Panc1 (cell line): ENCODE data around the gene PRELID2. TPM values are rescaled to one million over a fixed set of nuclear protein-coding genes. Genes with fewer than 3 reads are reported as not detected.

Experiments used
- ATAC-seq: fragments of 200-7000 bp; cut with Tn5 transposase; 2 replicates; pipeline ENCODE4 v1.9.1; 2020; ENCODE audit warnings: mild to moderate bottlenecking, moderate library complexity
- BruUV-seq: library from RNA; stranded (reverse); fragments of 400-500 nt; replicated peaks from 2 replicates; lab custom pipeline; 2021; lab: Mats Ljungman, UMichigan
- CTCF ChIA-PET: fragments of 300-600 bp; sonication (Branson Sonifier 250); formaldehyde crosslinking; loops from one replicate; lab custom pipeline; 2022; ENCODE audit warnings: antibody characterized with exemption; lab: Charles Lee
- POLR2A ChIA-PET: fragments of 300-600 bp; sonication (Branson Sonifier 250); formaldehyde crosslinking; loops from one replicate; lab custom pipeline; 2022; ENCODE audit warnings: antibody characterized with exemption; lab: Charles Lee
- DNase-seq: peaks from one replicate; pipeline ENCODE4 v3.0.0-alpha.2; 2010; ENCODE audit warnings: low read depth, low spot score
- H3K27ac ChIP-seq: 2 replicates; pipeline ENCODE4 v1.5.1; 2011; ENCODE audit warnings: mild to moderate bottlenecking, low read length, inconsistent platforms
- H3K27me3 ChIP-seq: fragments of 200-500 bp; sonication (Bioruptor generic); 2 replicates; pipeline ENCODE4 v1.6.0; 2014; ENCODE audit warnings: low read length, inconsistent platforms; ENCODE audit not compliant: control insufficient read depth, insufficient read depth
- H3K36me3 ChIP-seq: fragments of 200-500 bp; sonication (Bioruptor generic); 2 replicates; pipeline ENCODE4 v1.5.1; 2014; ENCODE audit warnings: inconsistent platforms, mild to moderate bottlenecking, low read length, moderate library complexity; ENCODE audit not compliant: control insufficient read depth, insufficient read depth
- H3K4me1 ChIP-seq: 2 replicates; pipeline ENCODE4 v1.5.1; 2011; ENCODE audit warnings: inconsistent platforms, mild to moderate bottlenecking, low read length, moderate library complexity; ENCODE audit not compliant: control insufficient read depth, insufficient read depth
- H3K4me3 ChIP-seq, 2 experiments: 2 replicates each; pipeline ENCODE4 v1.5.1; 2011 to 2012; ENCODE audit warnings: low read depth in 2 of 2, low read length in 2 of 2, mild to moderate bottlenecking in 2 of 2, inconsistent platforms in 1 of 2, moderate library complexity in 1 of 2
- H3K9me3 ChIP-seq: fragments of 200-500 bp; sonication (Bioruptor generic); 2 replicates; pipeline ENCODE4 v1.5.1; 2014; ENCODE audit warnings: low read depth, mild to moderate bottlenecking, inconsistent platforms, low read length, moderate library complexity; ENCODE audit not compliant: control insufficient read depth, insufficient read depth
- CTCF ChIP-seq: fragments of 450-650 bp; IDR thresholded peaks from 2 replicates; pipeline ENCODE4 v1.5.1; 2017; ENCODE audit warnings: mild to moderate bottlenecking
- POLR2AphosphoS5 ChIP-seq: IDR thresholded peaks from 2 replicates; pipeline ENCODE4 v1.6.1; 2012; ENCODE audit warnings: mild to moderate bottlenecking, low read depth, low read length, moderate library complexity
- REST ChIP-seq, 2 experiments: IDR thresholded peaks; 2 replicates each; pipeline ENCODE4 v1.6.1; 2011 to 2012; ENCODE audit warnings: low read depth in 2 of 2, control low read depth in 1 of 2, low read length in 1 of 2, mild to moderate bottlenecking in 1 of 2, moderate library complexity in 1 of 2; ENCODE audit not compliant: insufficient read depth in 1 of 2
- SIN3A ChIP-seq: IDR thresholded peaks from 2 replicates; pipeline ENCODE4 v1.6.1; 2012; ENCODE audit warnings: low read depth, mild to moderate bottlenecking, low read length, moderate library complexity, borderline replicate concordance; ENCODE audit not compliant: insufficient read depth
- TCF7L2 ChIP-seq: IDR thresholded peaks from 2 replicates; pipeline ENCODE4 v1.6.1; 2011; ENCODE audit warnings: mild to moderate bottlenecking, low read depth, low read length, inconsistent platforms
- in situ Hi-C: cut with HindIII; loops from 2 replicates; pipeline ENCODE4 v1.10.0; 2016; ENCODE audit warnings: low sequenced_read_pairs, low pct_unique_long_range_greater_than_20kb
- intact Hi-C: fragments of 100-400 bp; cut with micrococcal nuclease; formaldehyde crosslinking; loops from one replicate; pipeline ENCODE4 v1.10.0; 2022; ENCODE audit not compliant: unreplicated experiment
- total RNA-seq: library from RNA; stranded (reverse); gene quantifications from one replicate; pipeline ENCODE4 v1.2.1, GENCODE V29; 2021; ENCODE audit not compliant: unreplicated experiment

PRELID2 gene
- total RNA-seq, 1 experiment from 2014 or later, result 15.4 TPM

- H3K9me3 ChIP-seq, result no peaks in the 10 kb centered on the region
- H3K4me1 ChIP-seq, result no peaks in the 10 kb centered on the region
- BruUV-seq, result no TSS peak
- H3K36me3 ChIP-seq, result no peaks in the 10 kb centered on the region
- no peaks in the 10 kb centered on the region for H3K27me3 ChIP-seq
- TF ChIP-seq TCF7L2 (no peak), REST (IDR thresholded peaks at IDR 0.05; ENCODE audit: insufficient read depth in 1 of 2, low read depth in 2 of 2, low read length in 1 of 2) (no peak), SIN3A (no peak), CTCF (no peak), POLR2AphosphoS5 (no peak)
- POLR2A ChIA-PET, result no interaction called here
- CTCF ChIA-PET, result interaction anchor here (0.7 kb wide), 1 partner anchor 288 kb away, joined by 5 read pairs; no protein-coding TSS in a partner anchor
- no peak overlapping the region for H3K27ac ChIP-seq
- DNase-seq (no peak), ATAC-seq (no peak)
- no peak overlapping the region for H3K4me3 ChIP-seq
- intact Hi-C loops, result no loop called here
- in situ Hi-C loops, result no loop called here
These were observed 31.8 kb downstream of the PRELID2 start for GRCh38 chr5:145803112-145804004.

DNA sequence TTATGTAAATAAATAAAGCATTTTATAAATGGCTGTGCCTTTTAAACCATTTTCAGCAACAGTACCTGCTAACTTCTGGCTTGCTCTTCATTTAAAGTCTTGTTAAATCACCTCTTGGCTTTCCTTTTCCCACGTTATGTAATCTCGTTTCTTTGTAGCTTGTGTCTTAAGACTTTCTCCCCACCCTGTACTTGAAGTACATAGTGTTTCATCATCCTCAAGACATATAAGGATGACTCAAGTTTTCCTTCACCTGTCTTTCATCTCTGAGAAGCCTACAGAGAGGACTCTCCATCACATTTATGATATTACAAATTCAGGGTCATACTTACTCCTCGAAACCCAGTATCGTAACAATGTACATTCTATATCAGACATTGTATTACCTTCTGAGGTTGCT is 33.9 kb downstream of the PRELID2 start:
- H3K4me1 ChIP-seq, result no peaks in the 10 kb centered on the region
- CTCF ChIA-PET, result no interaction called here
- ATAC-seq (no peak), DNase-seq (no peak)
- BruUV-seq, result no TSS peak
- H3K27ac ChIP-seq, result no peak overlapping the region
- H3K27me3 ChIP-seq, result no peaks in the 10 kb centered on the region
- H3K4me3 ChIP-seq, result no peak overlapping the region
- TF ChIP-seq REST (IDR thresholded peaks at IDR 0.05; ENCODE audit: insufficient read depth in 1 of 2, low read depth in 2 of 2, low read length in 1 of 2) (no peak), POLR2AphosphoS5 (no peak)
- H3K36me3 ChIP-seq, result no peaks in the 10 kb centered on the region
- intact Hi-C loops, result no loop called here
- no peaks in the 10 kb centered on the region for H3K9me3 ChIP-seq
- in situ Hi-C loops, result no loop called here
- POLR2A ChIA-PET, result no interaction called here
